HEK293 (cell line): ENCODE measurements around the gene PROSER3.

Experiments
- CTCF ChIA-PET: fragments of 350-600 bp; formaldehyde crosslinking; extraction: SDS; loops from one replicate; lab custom pipeline; 2021; ENCODE audit warnings: antibody characterized with exemption; lab: Yijun Ruan, JAX
- POLR2A ChIA-PET: fragments of 300-600 bp; formaldehyde crosslinking; extraction: SDS; loops from one replicate; lab custom pipeline; 2020; ENCODE audit warnings: antibody characterized with exemption, inconsistent platforms; lab: Yijun Ruan, JAX
- H3K27ac ChIP-seq: fragments of 200-500 bp; sonication (Bioruptor generic); 2 replicates; pipeline ENCODE4 v1.5.1; 2014; ENCODE audit warnings: low read depth, low read length, control low read depth, inconsistent platforms; ENCODE audit errors: extremely low read depth
- H3K36me3 ChIP-seq, 2 experiments: fragments of 200-500 bp in 1 of 2; sonication (Bioruptor generic) in 1 of 2; 1 replicate in 1 of 2; 2 replicates in 1 of 2; pipeline ENCODE4 v1.5.1; 2014 to 2017; ENCODE audit warnings: inconsistent platforms in 2 of 2, low read length in 2 of 2; ENCODE audit not compliant: control insufficient read depth in 2 of 2, insufficient read depth in 1 of 2
- H3K4me1 ChIP-seq: fragments of 200-500 bp; sonication (Bioruptor generic); 2 replicates; pipeline ENCODE4 v1.5.1; 2014; ENCODE audit warnings: mild to moderate bottlenecking, low read length, inconsistent platforms; ENCODE audit not compliant: control insufficient read depth, insufficient read depth
- H3K4me3 ChIP-seq: 2 replicates; pipeline ENCODE4 v1.5.1; 2011; ENCODE audit warnings: low read depth, mild to moderate bottlenecking, control low read depth, low read length, moderate library complexity
- H3K9me3 ChIP-seq: fragments of 200-500 bp; sonication (Bioruptor generic); 2 replicates; pipeline ENCODE4 v1.5.1; 2014; ENCODE audit warnings: low read depth, low read length, inconsistent platforms; ENCODE audit not compliant: control insufficient read depth, insufficient read depth
- BCL11A ChIP-seq: fragments of 450-650 bp; formaldehyde crosslinking; IDR thresholded peaks from 2 replicates; pipeline ENCODE4 v1.5.1; 2016; ENCODE audit warnings: low read depth, missing biosample characterization, missing genetic modification characterization
- GLIS2 ChIP-seq: fragments of 450-650 bp; formaldehyde crosslinking; IDR thresholded peaks from 2 replicates; pipeline ENCODE4 v1.5.1; 2016; ENCODE audit warnings: missing biosample characterization, missing genetic modification characterization
- KLF10 ChIP-seq: fragments of 450-650 bp; IDR thresholded peaks from 2 replicates; pipeline ENCODE4 v1.5.1; 2018; ENCODE audit warnings: missing biosample characterization, mild to moderate bottlenecking, missing genetic modification characterization
- KLF8 ChIP-seq: fragments of 450-650 bp; formaldehyde crosslinking; IDR thresholded peaks from 2 replicates; pipeline ENCODE4 v1.5.1; 2016; ENCODE audit warnings: missing biosample characterization, missing genetic modification characterization
- REPIN1 ChIP-seq: fragments of 450-650 bp; formaldehyde crosslinking; IDR thresholded peaks from 2 replicates; pipeline ENCODE4 v1.5.1; 2017; ENCODE audit warnings: missing biosample characterization, missing genetic modification characterization, low read depth
- WT1 ChIP-seq: fragments of 450-650 bp; formaldehyde crosslinking; IDR thresholded peaks from 2 replicates; pipeline ENCODE4 v1.5.1; 2016; ENCODE audit warnings: missing biosample characterization, missing genetic modification characterization
- ZEB2 ChIP-seq: fragments of 450-650 bp; formaldehyde crosslinking; IDR thresholded peaks from 2 replicates; pipeline ENCODE4 v1.5.1; 2016; ENCODE audit warnings: missing biosample characterization, missing genetic modification characterization
- ZNF202 ChIP-seq: fragments of 450-650 bp; formaldehyde crosslinking; IDR thresholded peaks from 2 replicates; pipeline ENCODE4 v1.5.1; 2016; ENCODE audit warnings: missing biosample characterization, missing genetic modification characterization, borderline replicate concordance
- ZNF24 ChIP-seq: fragments of 450-650 bp; formaldehyde crosslinking; IDR thresholded peaks from 2 replicates; pipeline ENCODE4 v1.5.1; 2016; ENCODE audit warnings: missing biosample characterization, missing genetic modification characterization
- ZNF266 ChIP-seq: fragments of 450-650 bp; formaldehyde crosslinking; IDR thresholded peaks from 2 replicates; pipeline ENCODE4 v1.5.1; 2016; ENCODE audit warnings: missing biosample characterization, missing genetic modification characterization, low read depth
- ZNF341 ChIP-seq: fragments of 450-650 bp; formaldehyde crosslinking; IDR thresholded peaks from 2 replicates; pipeline ENCODE4; 2016; ENCODE audit warnings: low read depth, missing biosample characterization, missing genetic modification characterization
- ZNF391 ChIP-seq: fragments of 450-650 bp; formaldehyde crosslinking; IDR thresholded peaks from 2 replicates; pipeline ENCODE4 v1.5.1; 2016; ENCODE audit warnings: low read depth, missing biosample characterization, missing genetic modification characterization, borderline replicate concordance
- ZNF394 ChIP-seq: fragments of 450-650 bp; formaldehyde crosslinking; IDR thresholded peaks from 2 replicates; pipeline ENCODE4 v1.5.1; 2016; ENCODE audit warnings: missing biosample characterization, missing genetic modification characterization, mild to moderate bottlenecking, moderate library complexity, borderline replicate concordance
- ZNF529 ChIP-seq: fragments of 450-650 bp; formaldehyde crosslinking; IDR thresholded peaks from 2 replicates; pipeline ENCODE4 v1.5.1; 2017; ENCODE audit warnings: missing genetic modification characterization, missing biosample characterization; ENCODE audit not compliant: insufficient replicate concordance
- ZNF560 ChIP-seq: fragments of 450-650 bp; formaldehyde crosslinking; IDR thresholded peaks from 2 replicates; pipeline ENCODE4 v1.5.1; 2017; ENCODE audit warnings: missing biosample characterization, missing genetic modification characterization, borderline replicate concordance
- ZNF600 ChIP-seq: fragments of 450-650 bp; formaldehyde crosslinking; IDR thresholded peaks from 2 replicates; pipeline ENCODE4 v1.5.1; 2016; ENCODE audit warnings: missing biosample characterization, missing genetic modification characterization
- ZSCAN16 ChIP-seq: fragments of 450-650 bp; formaldehyde crosslinking; IDR thresholded peaks from 2 replicates; pipeline ENCODE4 v1.5.1; 2016; ENCODE audit warnings: missing biosample characterization, missing genetic modification characterization
- ZSCAN30 ChIP-seq: fragments of 450-650 bp; IDR thresholded peaks from 2 replicates; pipeline ENCODE4 v1.5.1; 2018; ENCODE audit warnings: missing biosample characterization, mild to moderate bottlenecking, missing genetic modification characterization, moderate library complexity
- TF ChIP-seq, protein P1 (sequence below): fragments of 450-650 bp; formaldehyde crosslinking; IDR thresholded peaks from 2 replicates; pipeline ENCODE4 v1.5.1; 2016; ENCODE audit warnings: missing biosample characterization, missing genetic modification characterization
- TF ChIP-seq, protein P2 (sequence below): fragments of 450-650 bp; formaldehyde crosslinking; IDR thresholded peaks from 2 replicates; pipeline ENCODE4 v1.5.1; 2016; ENCODE audit warnings: missing biosample characterization, missing genetic modification characterization
- TF ChIP-seq, protein P3 (sequence below): fragments of 450-650 bp; formaldehyde crosslinking; IDR thresholded peaks from 2 replicates; pipeline ENCODE4 v1.5.1; 2016; ENCODE audit warnings: missing biosample characterization, missing genetic modification characterization
- TF ChIP-seq, protein P4 (sequence below): fragments of 450-650 bp; formaldehyde crosslinking; IDR thresholded peaks from 2 replicates; pipeline ENCODE4 v1.5.1; 2017; ENCODE audit warnings: missing biosample characterization, mild to moderate bottlenecking, missing genetic modification characterization, moderate library complexity
- TF ChIP-seq, protein P5 (sequence below): fragments of 450-650 bp; formaldehyde crosslinking; IDR thresholded peaks from 2 replicates; pipeline ENCODE4 v1.5.0; 2017; ENCODE audit warnings: missing biosample characterization, missing genetic modification characterization, borderline replicate concordance

PROSER3 gene

DNA sequence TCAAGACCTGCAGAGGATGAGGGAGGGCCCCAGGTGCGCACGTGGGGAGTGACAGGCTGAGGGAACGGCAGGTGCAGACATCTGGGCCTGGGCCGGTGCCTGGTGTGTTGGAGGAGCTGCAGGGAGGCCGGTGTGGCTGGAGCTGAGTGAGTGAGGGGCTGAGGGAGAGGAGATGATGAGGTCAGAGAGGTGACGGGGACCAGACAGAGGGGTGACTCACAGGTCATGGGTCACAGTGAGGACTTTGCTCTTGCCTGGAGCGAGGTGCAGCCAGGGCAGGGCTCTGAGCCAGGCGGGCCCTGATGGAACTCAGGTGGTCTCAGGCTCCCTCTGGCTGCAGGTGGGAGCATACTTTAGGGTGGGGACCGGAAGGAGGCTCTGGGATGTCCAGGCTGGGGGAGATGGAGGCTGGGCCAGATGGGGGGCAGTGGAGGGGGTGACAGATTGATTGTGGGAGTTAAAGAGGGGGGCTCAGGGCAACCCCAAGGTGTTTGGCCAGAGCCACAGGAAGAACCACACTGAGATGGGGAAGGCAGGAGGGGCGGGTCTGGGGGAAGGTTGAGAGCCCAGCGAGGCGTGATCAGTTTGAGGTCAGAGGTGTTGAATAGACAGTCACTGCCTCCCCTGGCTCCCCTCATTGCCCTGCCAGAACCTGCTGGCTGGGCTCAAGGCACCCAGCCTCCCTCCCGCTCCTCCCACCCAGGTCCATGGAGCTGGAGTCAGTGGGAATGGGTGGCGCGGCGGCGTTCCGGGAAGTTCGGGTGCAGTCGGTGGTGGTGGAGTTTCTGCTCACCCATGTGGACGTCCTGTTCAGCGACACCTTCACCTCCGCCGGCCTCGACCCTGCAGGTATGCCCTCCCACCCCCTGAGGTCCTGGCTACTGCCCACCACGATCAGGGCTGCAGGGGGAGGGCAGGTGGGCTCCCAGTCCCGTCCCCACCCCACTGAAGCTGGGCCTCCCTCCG is 25.8 kb downstream of the PROSER3 start:
- H3K27ac ChIP-seq, result no peak overlapping the region
- no peaks in the 10 kb centered on the region for H3K9me3 ChIP-seq
- H3K4me3 ChIP-seq, result no peak overlapping the region
- H3K36me3 ChIP-seq, result peaks cover 38 to 42% of the 10 kb centered on the region in 2 experiments
- no peaks in the 10 kb centered on the region for H3K4me1 ChIP-seq
- ChIA-PET POLR2A (interaction anchor here (0.7 to 1.1 kb wide), 3 partner anchors 24 to 38 kb away, joined by 3 to 8 read pairs (median 5); partner anchors contain the start of genes LIN37, PSENEN and U2AF1L4), CTCF (no interaction called here)
- TF ChIP-seq ZNF341 (tag by site-specific recombination) (peak; percentile 69), GLIS2 (peak; percentile 56; the same call in 1 of the 2 replicates), BCL11A (tag by site-specific recombination) (0 out of 2 replicates have a peak, but pooled peaks have one; percentile 16), REPIN1 (tag by site-specific recombination) (no peak), ZNF202 (no peak), ZNF600 (tag by site-specific recombination) (no peak), ZSCAN16 (no peak), ZSCAN30 (tag by site-specific recombination) (no peak), ZNF24 (tag by site-specific recombination) (no peak), ZNF529 (tag by site-specific recombination) (no peak), ZNF560 (tag by site-specific recombination) (no peak), WT1 (no peak), ZNF266 (tag by site-specific recombination) (no peak), KLF10 (tag by site-specific recombination) (no peak), KLF8 (tag by site-specific recombination) (no peak), ZNF391 (tag by site-specific recombination) (no peak), ZEB2 (0 out of 2 replicates have a peak, but pooled peaks have one; percentile 17), ZNF394 (tag by site-specific recombination) (no peak)
- TF ChIP-seq, protein P1, sequence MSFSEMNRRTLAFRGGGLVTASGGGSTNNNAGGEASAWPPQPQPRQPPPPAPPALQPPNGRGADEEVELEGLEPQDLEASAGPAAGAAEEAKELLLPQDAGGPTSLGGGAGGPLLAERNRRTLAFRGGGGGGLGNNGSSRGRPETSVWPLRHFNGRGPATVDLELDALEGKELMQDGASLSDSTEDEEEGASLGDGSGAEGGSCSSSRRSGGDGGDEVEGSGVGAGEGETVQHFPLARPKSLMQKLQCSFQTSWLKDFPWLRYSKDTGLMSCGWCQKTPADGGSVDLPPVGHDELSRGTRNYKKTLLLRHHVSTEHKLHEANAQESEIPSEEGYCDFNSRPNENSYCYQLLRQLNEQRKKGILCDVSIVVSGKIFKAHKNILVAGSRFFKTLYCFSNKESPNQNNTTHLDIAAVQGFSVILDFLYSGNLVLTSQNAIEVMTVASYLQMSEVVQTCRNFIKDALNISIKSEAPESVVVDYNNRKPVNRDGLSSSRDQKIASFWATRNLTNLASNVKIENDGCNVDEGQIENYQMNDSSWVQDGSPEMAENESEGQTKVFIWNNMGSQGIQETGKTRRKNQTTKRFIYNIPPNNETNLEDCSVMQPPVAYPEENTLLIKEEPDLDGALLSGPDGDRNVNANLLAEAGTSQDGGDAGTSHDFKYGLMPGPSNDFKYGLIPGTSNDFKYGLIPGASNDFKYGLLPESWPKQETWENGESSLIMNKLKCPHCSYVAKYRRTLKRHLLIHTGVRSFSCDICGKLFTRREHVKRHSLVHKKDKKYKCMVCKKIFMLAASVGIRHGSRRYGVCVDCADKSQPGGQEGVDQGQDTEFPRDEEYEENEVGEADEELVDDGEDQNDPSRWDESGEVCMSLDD (tag by site-specific recombination), result peak; percentile 54; the same call in 1 of the 2 replicates
- TF ChIP-seq, protein P2, sequence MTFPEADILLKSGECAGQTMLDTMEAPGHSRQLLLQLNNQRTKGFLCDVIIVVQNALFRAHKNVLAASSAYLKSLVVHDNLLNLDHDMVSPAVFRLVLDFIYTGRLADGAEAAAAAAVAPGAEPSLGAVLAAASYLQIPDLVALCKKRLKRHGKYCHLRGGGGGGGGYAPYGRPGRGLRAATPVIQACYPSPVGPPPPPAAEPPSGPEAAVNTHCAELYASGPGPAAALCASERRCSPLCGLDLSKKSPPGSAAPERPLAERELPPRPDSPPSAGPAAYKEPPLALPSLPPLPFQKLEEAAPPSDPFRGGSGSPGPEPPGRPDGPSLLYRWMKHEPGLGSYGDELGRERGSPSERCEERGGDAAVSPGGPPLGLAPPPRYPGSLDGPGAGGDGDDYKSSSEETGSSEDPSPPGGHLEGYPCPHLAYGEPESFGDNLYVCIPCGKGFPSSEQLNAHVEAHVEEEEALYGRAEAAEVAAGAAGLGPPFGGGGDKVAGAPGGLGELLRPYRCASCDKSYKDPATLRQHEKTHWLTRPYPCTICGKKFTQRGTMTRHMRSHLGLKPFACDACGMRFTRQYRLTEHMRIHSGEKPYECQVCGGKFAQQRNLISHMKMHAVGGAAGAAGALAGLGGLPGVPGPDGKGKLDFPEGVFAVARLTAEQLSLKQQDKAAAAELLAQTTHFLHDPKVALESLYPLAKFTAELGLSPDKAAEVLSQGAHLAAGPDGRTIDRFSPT (tag by site-specific recombination), result 0 out of 2 replicates have a peak, but pooled peaks have one; percentile 10
- TF ChIP-seq, protein P3, sequence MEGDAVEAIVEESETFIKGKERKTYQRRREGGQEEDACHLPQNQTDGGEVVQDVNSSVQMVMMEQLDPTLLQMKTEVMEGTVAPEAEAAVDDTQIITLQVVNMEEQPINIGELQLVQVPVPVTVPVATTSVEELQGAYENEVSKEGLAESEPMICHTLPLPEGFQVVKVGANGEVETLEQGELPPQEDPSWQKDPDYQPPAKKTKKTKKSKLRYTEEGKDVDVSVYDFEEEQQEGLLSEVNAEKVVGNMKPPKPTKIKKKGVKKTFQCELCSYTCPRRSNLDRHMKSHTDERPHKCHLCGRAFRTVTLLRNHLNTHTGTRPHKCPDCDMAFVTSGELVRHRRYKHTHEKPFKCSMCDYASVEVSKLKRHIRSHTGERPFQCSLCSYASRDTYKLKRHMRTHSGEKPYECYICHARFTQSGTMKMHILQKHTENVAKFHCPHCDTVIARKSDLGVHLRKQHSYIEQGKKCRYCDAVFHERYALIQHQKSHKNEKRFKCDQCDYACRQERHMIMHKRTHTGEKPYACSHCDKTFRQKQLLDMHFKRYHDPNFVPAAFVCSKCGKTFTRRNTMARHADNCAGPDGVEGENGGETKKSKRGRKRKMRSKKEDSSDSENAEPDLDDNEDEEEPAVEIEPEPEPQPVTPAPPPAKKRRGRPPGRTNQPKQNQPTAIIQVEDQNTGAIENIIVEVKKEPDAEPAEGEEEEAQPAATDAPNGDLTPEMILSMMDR (tag by site-specific recombination), result 0 out of 2 replicates have a peak, but pooled peaks have one; percentile 15
- TF ChIP-seq, protein P4, sequence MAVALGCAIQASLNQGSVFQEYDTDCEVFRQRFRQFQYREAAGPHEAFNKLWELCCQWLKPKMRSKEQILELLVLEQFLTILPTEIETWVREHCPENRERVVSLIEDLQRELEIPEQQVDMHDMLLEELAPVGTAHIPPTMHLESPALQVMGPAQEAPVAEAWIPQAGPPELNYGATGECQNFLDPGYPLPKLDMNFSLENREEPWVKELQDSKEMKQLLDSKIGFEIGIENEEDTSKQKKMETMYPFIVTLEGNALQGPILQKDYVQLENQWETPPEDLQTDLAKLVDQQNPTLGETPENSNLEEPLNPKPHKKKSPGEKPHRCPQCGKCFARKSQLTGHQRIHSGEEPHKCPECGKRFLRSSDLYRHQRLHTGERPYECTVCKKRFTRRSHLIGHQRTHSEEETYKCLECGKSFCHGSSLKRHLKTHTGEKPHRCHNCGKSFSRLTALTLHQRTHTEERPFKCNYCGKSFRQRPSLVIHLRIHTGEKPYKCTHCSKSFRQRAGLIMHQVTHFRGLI, result no peak
- TF ChIP-seq, protein P5, sequence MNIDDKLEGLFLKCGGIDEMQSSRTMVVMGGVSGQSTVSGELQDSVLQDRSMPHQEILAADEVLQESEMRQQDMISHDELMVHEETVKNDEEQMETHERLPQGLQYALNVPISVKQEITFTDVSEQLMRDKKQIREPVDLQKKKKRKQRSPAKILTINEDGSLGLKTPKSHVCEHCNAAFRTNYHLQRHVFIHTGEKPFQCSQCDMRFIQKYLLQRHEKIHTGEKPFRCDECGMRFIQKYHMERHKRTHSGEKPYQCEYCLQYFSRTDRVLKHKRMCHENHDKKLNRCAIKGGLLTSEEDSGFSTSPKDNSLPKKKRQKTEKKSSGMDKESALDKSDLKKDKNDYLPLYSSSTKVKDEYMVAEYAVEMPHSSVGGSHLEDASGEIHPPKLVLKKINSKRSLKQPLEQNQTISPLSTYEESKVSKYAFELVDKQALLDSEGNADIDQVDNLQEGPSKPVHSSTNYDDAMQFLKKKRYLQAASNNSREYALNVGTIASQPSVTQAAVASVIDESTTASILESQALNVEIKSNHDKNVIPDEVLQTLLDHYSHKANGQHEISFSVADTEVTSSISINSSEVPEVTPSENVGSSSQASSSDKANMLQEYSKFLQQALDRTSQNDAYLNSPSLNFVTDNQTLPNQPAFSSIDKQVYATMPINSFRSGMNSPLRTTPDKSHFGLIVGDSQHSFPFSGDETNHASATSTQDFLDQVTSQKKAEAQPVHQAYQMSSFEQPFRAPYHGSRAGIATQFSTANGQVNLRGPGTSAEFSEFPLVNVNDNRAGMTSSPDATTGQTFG (tag by site-specific recombination), result no peak
